Bronchial epithelial cell (primary cell): ENCODE results near the gene DSP. TPM values are rescaled to one million over a fixed set of nuclear protein-coding genes. Genes with fewer than 3 reads are reported as not detected.

Experiments
- DNase-seq: peaks from one replicate; pipeline ENCODE4 v3.0.0-alpha.2; 2010; ENCODE audit warnings: low read depth
- FAIRE-seq: peaks from 2 replicates; lab custom pipeline; 2011; peaks lifted over from hg19 to GRCh38; lab: Jason Lieb, UNC
- H3K27me3 ChIP-seq: 2 replicates; pipeline ENCODE4 v1.5.1; 2011; ENCODE audit warnings: low read length; ENCODE audit not compliant: control insufficient read depth, insufficient read depth
- H3K36me3 ChIP-seq: 2 replicates; pipeline ENCODE4 v1.5.1; 2011; ENCODE audit warnings: low read length; ENCODE audit not compliant: control insufficient read depth, insufficient read depth
- H3K4me3 ChIP-seq: 2 replicates; pipeline ENCODE4 v1.5.1; 2011; ENCODE audit warnings: mild to moderate bottlenecking, low read depth, low read length, control low read depth
- total RNA-seq: library from RNA; depleted of rRNA; stranded (reverse); fragments of >200 nt; gene quantifications from 2 replicates; pipeline ENCODE4 v1.2.1, GENCODE V29; 2014
- TF ChIP-seq, protein P1 (sequence below): IDR thresholded peaks from 2 replicates; pipeline ENCODE4 v1.5.1; 2011; ENCODE audit warnings: mild to moderate bottlenecking, moderate library complexity, low read length, control low read depth, inconsistent platforms; ENCODE audit not compliant: insufficient read depth, severe bottlenecking

DSP gene
- total RNA-seq, 1 donor from 2014 or later: 394 TPM

DNA sequence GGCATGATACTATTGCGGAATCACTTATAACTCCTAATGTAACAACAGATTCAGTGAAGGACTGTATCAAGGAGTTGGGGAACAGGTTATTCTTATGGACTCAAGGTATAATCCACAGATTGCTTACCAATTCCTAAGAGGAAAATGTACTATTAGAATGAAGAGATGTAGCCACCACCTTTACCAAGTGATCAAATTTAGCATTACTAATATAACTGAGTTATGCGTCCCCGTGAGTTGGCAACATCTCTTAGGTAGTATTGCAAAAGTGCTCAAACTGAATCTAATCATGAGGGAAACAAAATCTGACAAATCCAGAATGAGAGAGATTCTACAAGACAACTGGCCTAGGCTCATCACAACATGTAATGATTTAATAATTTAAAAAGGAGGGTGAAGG, 47.8 kb downstream of the DSP start:
- H3K36me3 ChIP-seq: peaks cover 8% of the 10 kb centered on the region
- no peaks in the 10 kb centered on the region for H3K27me3 ChIP-seq
- peak; percentile 66 for DNase-seq
- no peak for FAIRE-seq
- no peak overlapping the region for H3K4me3 ChIP-seq
- TF ChIP-seq, protein P1, sequence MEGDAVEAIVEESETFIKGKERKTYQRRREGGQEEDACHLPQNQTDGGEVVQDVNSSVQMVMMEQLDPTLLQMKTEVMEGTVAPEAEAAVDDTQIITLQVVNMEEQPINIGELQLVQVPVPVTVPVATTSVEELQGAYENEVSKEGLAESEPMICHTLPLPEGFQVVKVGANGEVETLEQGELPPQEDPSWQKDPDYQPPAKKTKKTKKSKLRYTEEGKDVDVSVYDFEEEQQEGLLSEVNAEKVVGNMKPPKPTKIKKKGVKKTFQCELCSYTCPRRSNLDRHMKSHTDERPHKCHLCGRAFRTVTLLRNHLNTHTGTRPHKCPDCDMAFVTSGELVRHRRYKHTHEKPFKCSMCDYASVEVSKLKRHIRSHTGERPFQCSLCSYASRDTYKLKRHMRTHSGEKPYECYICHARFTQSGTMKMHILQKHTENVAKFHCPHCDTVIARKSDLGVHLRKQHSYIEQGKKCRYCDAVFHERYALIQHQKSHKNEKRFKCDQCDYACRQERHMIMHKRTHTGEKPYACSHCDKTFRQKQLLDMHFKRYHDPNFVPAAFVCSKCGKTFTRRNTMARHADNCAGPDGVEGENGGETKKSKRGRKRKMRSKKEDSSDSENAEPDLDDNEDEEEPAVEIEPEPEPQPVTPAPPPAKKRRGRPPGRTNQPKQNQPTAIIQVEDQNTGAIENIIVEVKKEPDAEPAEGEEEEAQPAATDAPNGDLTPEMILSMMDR: no peak

- FAIRE-seq: no peak
- peaks cover 4% of the 10 kb centered on the region for H3K36me3 ChIP-seq
- TF ChIP-seq, protein P1: no peak
Observed at GRCh38 chr6:7589949-7590917, 48.8 kb downstream of the DSP start, which contains the start of gene SNRNP48. SNRNP48 (plus strand) TSS chr6:7590198; CDS start chr6:7590258, 60 bp downstream.

DNA sequence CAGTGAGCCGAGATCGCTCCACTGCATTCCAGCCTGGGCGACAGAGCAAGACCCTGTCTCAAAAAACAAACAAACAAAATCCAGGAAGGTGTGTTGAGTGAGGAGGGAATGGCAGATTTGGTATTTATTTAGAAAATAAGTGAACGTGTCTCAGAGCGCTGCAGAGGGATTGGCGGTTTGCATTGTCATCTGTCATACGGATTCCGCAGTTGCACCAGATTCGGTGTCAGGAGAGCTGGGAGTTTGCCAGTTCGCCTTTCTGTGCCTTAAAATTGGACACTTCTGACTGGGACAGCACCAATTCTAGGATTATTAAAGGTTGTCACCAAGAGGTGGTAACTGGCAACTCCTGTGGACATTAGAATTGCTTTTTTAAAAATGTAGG, 49.4 kb downstream of the DSP start:
- Histone ChIP-seq H3K36me3 (peaks cover 6% of the 10 kb centered on the region), H3K4me3 (peak overlapping the region; percentile 85), H3K27me3 (no peaks in the 10 kb centered on the region)
- TF ChIP-seq, protein P1: no peak
- FAIRE-seq (no peak), DNase-seq (no peak)

More at GRCh38 chr6:7589949-7590917, 48.8 kb downstream of the DSP start, which contains the start of gene SNRNP48:
- peak within 1 kb of the TSS; percentile 85 for H3K4me3 ChIP-seq
- H3K27me3 ChIP-seq: no peaks in the 10 kb centered on the region
- DNase-seq: peak; percentile 82

DNA sequence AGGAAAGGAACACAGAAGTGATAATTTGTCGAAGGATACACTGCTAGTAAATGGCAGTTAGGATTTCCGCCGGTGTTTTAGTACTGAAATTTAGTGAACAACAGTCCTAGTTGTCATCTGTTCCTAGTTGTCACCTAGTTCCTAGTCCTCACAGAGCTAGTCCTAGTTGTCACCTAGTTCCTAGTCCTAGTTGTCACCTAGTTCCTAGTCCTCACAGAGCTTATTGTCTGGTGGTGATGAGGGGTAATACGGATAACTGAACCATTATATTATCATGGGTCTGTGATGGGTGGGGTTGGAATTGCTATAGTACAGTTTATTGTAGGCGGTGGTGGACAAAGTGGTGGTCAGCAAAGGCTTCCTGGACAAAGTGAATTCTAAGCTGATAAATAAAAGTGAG, 50.3 kb downstream of the DSP start:
- H3K36me3 ChIP-seq: peaks cover 6% of the 10 kb centered on the region
- no peak for DNase-seq
- no peaks in the 10 kb centered on the region for H3K27me3 ChIP-seq
- TF ChIP-seq, protein P1: no peak
- no peak overlapping the region for H3K4me3 ChIP-seq
- no peak for FAIRE-seq

GRCh38 chr6:7593229-7593628, 51.8 kb downstream of the DSP start:
- DNase-seq (no peak), FAIRE-seq (no peak)
- TF ChIP-seq, protein P1: no peak
- Histone ChIP-seq H3K4me3 (no peak overlapping the region), H3K36me3 (peaks cover 6% of the 10 kb centered on the region), H3K27me3 (no peaks in the 10 kb centered on the region)
